Measurements from ENCODE around the gene NRP2. TPM values are rescaled to one million over a fixed set of nuclear protein-coding genes. Genes with fewer than 3 reads are reported as not detected.

NRP2 gene
- total RNA-seq, 1 experiment from 2014 or later, result 13.2 TPM

- H3K27me3 ChIP-seq (replicated peaks), result no peaks in the 10 kb centered on the region
- no peaks in the 10 kb centered on the region for H3K9me3 ChIP-seq (replicated peaks)
- no peak overlapping the region; the same call in 1 of the 2 replicates for H3K27ac ChIP-seq
- H3K36me3 ChIP-seq, result no peaks in the 10 kb centered on the region
- peaks cover 8% of the 10 kb centered on the region for H3K4me1 ChIP-seq (replicated peaks)
- H3K4me3 ChIP-seq, result no peak overlapping the region
- DNase-seq (ENCODE audit: low read depth in 1 of 2, low spot score in 2 of 2), result no peak
Observed at GRCh38 chr2:205670292-205670691, 12.0 kb upstream of the NRP2 start.

DNA sequence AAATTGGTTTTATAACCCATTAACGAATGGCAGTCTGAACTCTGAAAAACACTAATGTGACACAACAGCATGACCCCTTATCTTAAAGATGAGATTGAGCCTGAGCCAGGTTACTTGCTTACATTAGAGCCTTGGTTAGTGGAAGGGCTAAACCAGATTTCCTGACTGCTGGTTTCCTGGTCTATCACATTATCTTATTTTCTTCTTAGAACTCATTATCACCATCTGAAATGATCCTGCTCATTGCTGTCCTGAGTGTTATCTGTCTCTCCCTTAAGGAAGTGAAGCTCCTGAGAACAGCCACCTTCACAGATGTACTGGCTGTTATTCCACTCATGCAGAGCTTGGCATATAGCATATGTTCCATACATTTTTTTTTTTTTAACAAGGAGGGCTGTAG lies 9.0 kb upstream of the NRP2 start:
- no peak overlapping the region for H3K27ac ChIP-seq
- no peak for DNase-seq (ENCODE audit: low read depth in 1 of 2, low spot score in 2 of 2)
- no peaks in the 10 kb centered on the region for H3K36me3 ChIP-seq
- no peaks in the 10 kb centered on the region for H3K27me3 ChIP-seq (replicated peaks)
- no peaks in the 10 kb centered on the region for H3K9me3 ChIP-seq (replicated peaks)
- no peak overlapping the region for H3K4me3 ChIP-seq
- H3K4me1 ChIP-seq (replicated peaks), result peaks cover 11% of the 10 kb centered on the region

- peak in 1 of 2 experiments; percentile 81 for DNase-seq (ENCODE audit: low read depth in 1 of 2, low spot score in 2 of 2)
- Histone ChIP-seq H3K27ac (no peak overlapping the region), H3K36me3 (no peaks in the 10 kb centered on the region), H3K27me3 (replicated peaks) (no peaks in the 10 kb centered on the region), H3K4me1 (replicated peaks) (peaks cover 3% of the 10 kb centered on the region; the same call in 1 of the 2 replicates), H3K9me3 (replicated peaks) (no peaks in the 10 kb centered on the region), H3K4me3 (no peak overlapping the region)
Observed at GRCh38 chr2:205675861-205676516, 6.3 kb upstream of the NRP2 start.

GRCh38 chr2:205678541-205679142 lies 3.7 kb upstream of the NRP2 start:
- Histone ChIP-seq H3K4me1 (replicated peaks) (peaks cover 21% of the 10 kb centered on the region), H3K27ac (no peak overlapping the region), H3K27me3 (replicated peaks) (no peaks in the 10 kb centered on the region), H3K4me3 (no peak overlapping the region), H3K9me3 (replicated peaks) (no peaks in the 10 kb centered on the region), H3K36me3 (no peaks in the 10 kb centered on the region)
- no peak for DNase-seq (ENCODE audit: low read depth in 1 of 2, low spot score in 2 of 2)

- Histone ChIP-seq H3K4me1 (replicated peaks) (peaks cover 27% of the 10 kb centered on the region), H3K27ac (no peak overlapping the region), H3K27me3 (replicated peaks) (no peaks in the 10 kb centered on the region), H3K9me3 (replicated peaks) (no peaks in the 10 kb centered on the region), H3K4me3 (no peak overlapping the region), H3K36me3 (no peaks in the 10 kb centered on the region)
- peak in 1 of 2 experiments; percentile 32 for DNase-seq (ENCODE audit: low read depth in 1 of 2, low spot score in 2 of 2)
Observed at GRCh38 chr2:205679410-205680009, 2.8 kb upstream of the NRP2 start.

DNA sequence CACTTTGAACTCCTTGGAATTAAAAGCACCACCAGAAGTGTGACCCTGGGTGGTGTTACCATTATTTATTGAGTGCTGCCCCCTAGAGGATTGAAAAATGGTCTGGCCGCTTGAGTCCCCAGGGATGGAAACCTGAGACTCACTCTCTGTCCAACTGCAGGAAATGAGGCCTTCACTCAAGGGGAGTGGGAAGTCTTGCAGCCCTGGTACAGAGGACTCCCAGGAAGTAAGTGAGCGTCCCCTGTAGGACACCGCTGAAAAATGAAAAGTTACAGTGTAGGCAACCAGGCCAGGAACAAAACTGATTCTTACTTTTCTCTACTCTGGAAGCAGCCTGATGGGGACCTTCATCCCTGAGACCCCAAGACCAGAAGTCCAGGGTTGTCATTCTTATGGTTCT lies 2.2 kb upstream of the NRP2 start:
- H3K36me3 ChIP-seq, result no peaks in the 10 kb centered on the region

GRCh38 chr2:205680903-205681302 lies 1.4 kb upstream of the NRP2 start:
- no peaks in the 10 kb centered on the region for H3K27me3 ChIP-seq (replicated peaks)
- no peak overlapping the region for H3K27ac ChIP-seq
- no peak overlapping the region for H3K4me3 ChIP-seq
- no peaks in the 10 kb centered on the region for H3K9me3 ChIP-seq (replicated peaks)
- peaks cover 38% of the 10 kb centered on the region for H3K4me1 ChIP-seq (replicated peaks)
- no peak for DNase-seq (ENCODE audit: low read depth in 1 of 2, low spot score in 2 of 2)
- H3K36me3 ChIP-seq, result no peaks in the 10 kb centered on the region

More for the DNA sequence above, 2.2 kb upstream of the NRP2 start:
- Histone ChIP-seq H3K27me3 (replicated peaks) (no peaks in the 10 kb centered on the region), H3K27ac (no peak overlapping the region), H3K4me3 (no peak overlapping the region), H3K9me3 (replicated peaks) (no peaks in the 10 kb centered on the region), H3K4me1 (replicated peaks) (peaks cover 32% of the 10 kb centered on the region)
- peak; percentile 78 to 84 for DNase-seq (ENCODE audit: low read depth in 1 of 2, low spot score in 2 of 2)

- H3K27me3 ChIP-seq (replicated peaks), result no peaks in the 10 kb centered on the region
- H3K27ac ChIP-seq, result peak overlapping the region; percentile 9; the same call in 1 of the 2 replicates
- peak overlapping the region; percentile 68 for H3K4me3 ChIP-seq
- DNase-seq (ENCODE audit: low read depth in 1 of 2, low spot score in 2 of 2), result peak in 1 of 2 experiments; percentile 25
- H3K4me1 ChIP-seq (replicated peaks), result peaks cover 43% of the 10 kb centered on the region
- no peaks in the 10 kb centered on the region for H3K9me3 ChIP-seq (replicated peaks)
- no peaks in the 10 kb centered on the region for H3K36me3 ChIP-seq
Observed at GRCh38 chr2:205681401-205682238, 681 bp upstream of the NRP2 start.

DNA sequence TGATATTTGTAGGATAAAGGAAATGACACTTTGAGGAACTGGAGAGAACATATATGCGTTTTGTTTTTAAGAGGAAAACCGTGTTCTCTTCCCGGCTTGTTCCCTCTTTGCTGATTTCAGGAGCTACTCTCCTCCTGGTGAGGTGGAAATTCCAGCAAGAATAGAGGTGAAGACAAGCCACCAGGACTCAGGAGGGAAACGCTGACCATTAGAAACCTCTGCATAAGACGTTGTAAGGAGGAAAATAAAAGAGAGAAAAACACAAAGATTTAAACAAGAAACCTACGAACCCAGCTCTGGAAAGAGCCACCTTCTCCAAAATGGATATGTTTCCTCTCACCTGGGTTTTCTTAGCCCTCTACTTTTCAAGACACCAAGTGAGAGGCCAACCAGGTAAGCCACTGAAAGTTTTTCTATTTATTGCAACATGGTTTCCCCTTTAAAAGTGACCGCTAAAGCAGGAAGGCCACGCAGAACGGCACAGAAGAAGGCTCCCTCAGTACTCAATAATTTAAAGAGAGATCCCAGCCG lies 735 bp downstream of the NRP2 start:
- Histone ChIP-seq H3K27ac (no peak overlapping the region), H3K4me1 (replicated peaks) (peaks cover 43% of the 10 kb centered on the region)
- no peak for DNase-seq (ENCODE audit: low read depth in 1 of 2, low spot score in 2 of 2)

GRCh38 chr2:205683502-205684367 lies 1.4 kb downstream of the NRP2 start:
- peaks cover 43% of the 10 kb centered on the region for H3K4me1 ChIP-seq (replicated peaks)
- no peaks in the 10 kb centered on the region for H3K27me3 ChIP-seq (replicated peaks)
- peak overlapping the region; percentile 68 for H3K4me3 ChIP-seq
- H3K36me3 ChIP-seq, result no peaks in the 10 kb centered on the region
- no peak for DNase-seq (ENCODE audit: low read depth in 1 of 2, low spot score in 2 of 2)
- H3K9me3 ChIP-seq (replicated peaks), result no peaks in the 10 kb centered on the region
- H3K27ac ChIP-seq, result no peak overlapping the region

More for the DNA sequence above, 735 bp downstream of the NRP2 start:
- Histone ChIP-seq H3K9me3 (replicated peaks) (no peaks in the 10 kb centered on the region), H3K36me3 (no peaks in the 10 kb centered on the region), H3K4me3 (peak overlapping the region; percentile 68), H3K27me3 (replicated peaks) (no peaks in the 10 kb centered on the region)

DNA sequence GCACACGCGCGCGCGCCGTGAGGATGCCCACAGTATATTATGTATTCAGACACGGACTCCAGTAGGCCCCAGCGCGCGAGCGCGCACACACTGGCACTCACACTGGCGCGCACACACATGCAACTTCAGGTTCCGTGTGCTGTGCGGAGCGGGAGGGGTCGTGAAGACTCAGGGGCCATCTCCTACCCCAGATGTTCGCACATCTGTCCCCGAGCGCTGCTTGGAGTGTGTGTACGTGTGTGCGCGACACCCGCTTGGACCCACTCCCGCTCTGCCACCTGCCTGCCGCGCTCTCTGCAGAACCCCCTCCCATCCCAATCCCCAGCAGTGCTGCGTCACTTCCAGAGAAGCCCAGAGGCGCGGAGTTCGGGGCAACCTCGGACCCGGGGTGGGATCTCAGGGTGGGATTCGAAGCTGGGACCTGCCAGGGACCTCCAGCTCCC lies 2.6 kb downstream of the NRP2 start:
- DNase-seq (ENCODE audit: low read depth in 1 of 2, low spot score in 2 of 2), result no peak
- peak overlapping the region; percentile 53 for H3K4me3 ChIP-seq
- no peaks in the 10 kb centered on the region for H3K9me3 ChIP-seq (replicated peaks)
- no peaks in the 10 kb centered on the region for H3K27me3 ChIP-seq (replicated peaks)
- H3K36me3 ChIP-seq, result no peaks in the 10 kb centered on the region
- peaks cover 43% of the 10 kb centered on the region for H3K4me1 ChIP-seq (replicated peaks)
- peak overlapping the region; percentile 64 for H3K27ac ChIP-seq

DNA sequence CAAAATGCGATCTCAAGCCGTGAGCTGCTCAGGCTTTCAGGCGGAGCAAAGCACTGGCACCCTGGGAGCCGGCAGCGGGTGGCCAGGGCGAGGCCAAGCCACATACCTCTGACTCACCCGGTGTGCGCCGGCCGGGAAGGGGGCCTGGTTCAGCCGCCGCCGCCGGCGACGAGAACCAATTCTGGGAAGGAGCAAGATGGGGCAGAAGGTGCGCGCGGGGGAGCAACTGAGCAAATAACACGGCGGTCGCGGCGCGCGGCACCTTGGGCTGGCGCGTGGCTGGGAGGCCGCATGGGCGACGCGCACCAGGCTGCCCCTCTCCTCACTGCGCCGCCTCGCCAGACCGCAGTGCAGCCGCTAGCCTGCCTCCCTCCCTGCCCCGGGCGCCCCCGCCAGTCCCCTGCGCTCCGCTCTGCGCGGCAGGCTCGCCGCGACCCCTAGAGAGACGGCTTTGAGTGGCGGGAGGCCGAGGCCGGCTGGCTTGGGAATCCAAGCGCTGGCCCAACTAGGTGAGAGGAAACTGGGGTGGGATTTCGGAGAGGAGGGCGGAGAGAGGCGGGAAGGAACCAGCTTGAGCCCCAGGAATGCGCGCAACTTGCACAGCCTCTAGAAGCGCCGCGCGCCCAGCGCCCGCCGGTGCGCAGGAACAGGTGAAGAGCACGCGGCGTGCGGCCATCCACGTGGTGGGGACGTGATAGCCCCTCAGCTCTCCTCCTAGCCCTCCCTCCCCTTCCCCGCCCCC lies 3.2 kb downstream of the NRP2 start:
- peaks cover 43% of the 10 kb centered on the region for H3K4me1 ChIP-seq (replicated peaks)
- H3K36me3 ChIP-seq, result no peaks in the 10 kb centered on the region
- peak; percentile 80 to 83 for DNase-seq (ENCODE audit: low read depth in 1 of 2, low spot score in 2 of 2)
- H3K27ac ChIP-seq, result peak overlapping the region; percentile 64
- H3K9me3 ChIP-seq (replicated peaks), result no peaks in the 10 kb centered on the region
- no peaks in the 10 kb centered on the region for H3K27me3 ChIP-seq (replicated peaks)
- H3K4me3 ChIP-seq, result peak overlapping the region; percentile 53
